ENCODE measurements around the gene RNF157. TPM values are rescaled to one million over a fixed set of nuclear protein-coding genes. Genes with fewer than 3 reads are reported as not detected.

The RNF157 gene
- total and polyA plus RNA-seq, 10 of the 15 experiments (the other 5 are each of a cell fraction or from before 2014, with no cell fraction given): 1.4 to 15.9 (median 9.6) TPM

GRCh38 chr17:76094046-76094445 is 146.2 kb downstream of the RNF157 start:
- POLR2A ChIA-PET: no interaction called here
- Histone ChIP-seq H3K27ac (ENCODE audit: control insufficient read depth, insufficient read depth) (no peak overlapping the region), H3K9ac (ENCODE audit: control insufficient read depth, insufficient read depth, low read length) (no peak overlapping the region), H2AFZ (ENCODE audit: control insufficient read depth, low read depth, low read length) (no peak overlapping the region), H3K9me3 (replicated peaks; ENCODE audit: control insufficient read depth, insufficient read depth, low read length) (no peaks in the 10 kb centered on the region), H4K20me1 (ENCODE audit: control insufficient read depth, insufficient read depth) (no peaks in the 10 kb centered on the region), H3K27me3 (replicated peaks in 1 of 2; ENCODE audit: control insufficient read depth in 2 of 2, insufficient read depth in 2 of 2, low read length in 1 of 2) (no peaks in the 10 kb centered on the region), H3K4me1 (ENCODE audit: control insufficient read depth, insufficient read depth, low read length) (no peaks in the 10 kb centered on the region), H3K4me2 (ENCODE audit: control insufficient read depth, insufficient read depth) (no peak overlapping the region), H3K4me3 (no peak overlapping the region), H3K79me2 (ENCODE audit: control insufficient read depth, insufficient read depth, low read length) (no peaks in the 10 kb centered on the region), H3K36me3 (ENCODE audit: control insufficient read depth in 2 of 2, insufficient read depth in 2 of 2, low read length in 1 of 2) (peaks cover 11 to 19% of the 10 kb centered on the region in 2 experiments; a peak in 3 of 4 replicates)
- ATAC-seq (no peak), DNase-seq (ENCODE audit: low read depth, low spot score) (no peak), FAIRE-seq (no peak)
- BruUV-seq (replicated peaks): no TSS peak
- RAD21 ChIA-PET (ENCODE audit: unreplicated experiment): no interaction called here
- SMC1A ChIA-PET (ENCODE audit: uncharacterized antibody, unreplicated experiment): no interaction called here
- CTCF ChIA-PET: no interaction called here
- in situ Hi-C loops (cut with MboI): no loop called here
- intact Hi-C loops (cut with micrococcal nuclease; ENCODE audit: unreplicated experiment): no loop called here
- TF ChIP-seq FOXM1 (IDR thresholded peaks at IDR 0.05; ENCODE audit: low read depth, low read length): no peak
- TF ChIP-seq SREBF1 (IDR thresholded peaks at IDR 0.05; ENCODE audit: low read length): no peak
- no peak for TF ChIP-seq RFX5 (IDR thresholded peaks at IDR 0.05; ENCODE audit: low read depth, low read length)
- TF ChIP-seq ZBTB33 (IDR thresholded peaks at IDR 0.05): no peak
- TF ChIP-seq CBFB (IDR thresholded peaks at IDR 0.05; ENCODE audit: low read depth): no peak
- 94% methylated on average over 11 of the region's 11 CpGs for WGBS (ENCODE audit: insufficient coverage, insufficient replicate concordance, low lambda C conversion rate, missing lambda C conversion rate)

Data from GM12878 (cell line).